ENCODE measurements around the gene AMDHD2.
"Not testable (repeated sequence)": the region's sequence is repeated elsewhere in the genome, so short reads cannot be mapped to it uniquely, and the experiment has no call there.

AMDHD2 gene

GRCh38 chr16:2532494-2533141, 12.4 kb downstream of the AMDHD2 start:
- H3K36me3 ChIP-seq (ENCODE audit: control insufficient read depth in 4 of 4, insufficient read depth in 4 of 4, low read length in 3 of 4) = peaks cover 0 to 27% (median 16%) of the 10 kb centered on the region in 4 experiments
- H3K4me3 ChIP-seq (ENCODE audit: control insufficient read depth in 1 of 7, extremely low read depth in 1 of 7, insufficient read depth in 4 of 7, low read depth in 2 of 7, low read length in 6 of 7) = peak overlapping the region; percentile 50 to 81 (median 73)
- DNase-seq = peak; percentile 45 to 78 (median 68)
- peak overlapping the region in 1 of 2 experiments; percentile 76 for H3K27ac ChIP-seq (ENCODE audit: insufficient read depth in 1 of 2, low read depth in 1 of 2, low read length in 2 of 2, poor library complexity in 1 of 2, severe bottlenecking in 2 of 2)
- H3K27me3 ChIP-seq (replicated peaks in 2 of 5; ENCODE audit: control insufficient read depth in 4 of 5, insufficient read depth in 5 of 5, low read length in 4 of 5) = no peaks in the 10 kb centered on the region
- POLR2A ChIA-PET = interaction anchor here (0.5 to 2.8 kb wide), 3 partner anchors 13 to 1778 kb away, joined by 3 to 24 read pairs (median 4); partner anchors contain the start of gene AMDHD2
- H3K4me1 ChIP-seq (ENCODE audit: control extremely low read depth in 1 of 4, control insufficient read depth in 4 of 4, insufficient read depth in 4 of 4, low read length in 3 of 4) = peaks cover 0 to 25% (median 20%) of the 10 kb centered on the region in 4 experiments
- CTCF ChIA-PET = interaction anchor here (0.6 to 1.5 kb wide), 4 partner anchors 17 to 31 kb away, joined by 3 read pairs; no protein-coding TSS in a partner anchor
- WGBS (ENCODE audit: insufficient coverage) = 6% methylated on average over 26 of the region's 37 CpGs
- H3K9me3 ChIP-seq (ENCODE audit: control extremely low read depth in 1 of 5, control insufficient read depth in 4 of 5, insufficient read depth in 2 of 5, low read depth in 1 of 5, low read length in 4 of 5) = no peaks in the 10 kb centered on the region

DNA sequence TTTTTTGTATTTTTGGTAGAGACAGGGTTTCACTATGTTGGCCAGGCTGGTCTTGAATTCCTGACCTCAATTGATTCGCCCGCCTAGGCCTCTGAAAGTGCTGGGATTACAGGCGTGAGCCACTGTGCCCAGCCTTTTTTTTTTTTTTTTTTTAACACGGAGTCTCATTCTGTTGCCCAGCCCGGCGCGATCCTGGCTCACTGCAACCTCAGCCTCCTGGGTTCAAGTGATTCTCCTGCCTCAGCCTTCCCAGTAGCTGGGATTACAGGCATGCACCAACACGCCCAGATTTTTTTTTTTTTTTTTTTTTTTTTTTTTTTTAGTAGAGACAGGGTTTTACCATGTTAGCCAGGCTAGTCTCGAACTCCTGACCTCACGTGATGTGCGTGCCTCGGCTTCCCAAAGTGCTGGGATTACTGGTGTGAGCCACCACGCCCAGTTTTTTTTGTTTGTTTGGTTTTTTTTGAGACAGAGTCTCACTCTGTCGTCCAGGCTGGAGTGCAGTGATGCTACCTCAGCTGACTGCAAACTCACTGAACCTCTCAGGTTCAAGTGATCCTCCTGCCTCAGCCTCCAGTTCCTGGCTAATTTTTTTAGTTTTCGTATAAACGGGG, 13.1 kb downstream of the AMDHD2 start:
- 93% methylated on average over 4 of the region's 16 CpGs for WGBS (ENCODE audit: insufficient coverage)
- H3K9me3 ChIP-seq (ENCODE audit: control extremely low read depth in 1 of 5, control insufficient read depth in 4 of 5, insufficient read depth in 2 of 5, low read depth in 1 of 5, low read length in 4 of 5); DNase-seq; POLR2A ChIA-PET; H3K27ac ChIP-seq (ENCODE audit: insufficient read depth in 1 of 2, low read depth in 1 of 2, low read length in 2 of 2, poor library complexity in 1 of 2, severe bottlenecking in 2 of 2); H3K27me3 ChIP-seq (replicated peaks in 2 of 5; ENCODE audit: control insufficient read depth in 4 of 5, insufficient read depth in 5 of 5, low read length in 4 of 5): not testable (repeated sequence)
- Histone ChIP-seq H3K4me1 (ENCODE audit: control extremely low read depth in 1 of 4, control insufficient read depth in 4 of 4, insufficient read depth in 4 of 4, low read length in 3 of 4) (peaks cover 0 to 25% (median 20%) of the 10 kb centered on the region in 4 experiments), H3K4me3 (ENCODE audit: control insufficient read depth in 1 of 7, extremely low read depth in 1 of 7, insufficient read depth in 4 of 7, low read depth in 2 of 7, low read length in 6 of 7) (peak overlapping the region in 5 of 7 experiments; percentile 65 to 81 (median 78)), H3K36me3 (ENCODE audit: control insufficient read depth in 4 of 4, insufficient read depth in 4 of 4, low read length in 3 of 4) (peaks cover 0 to 20% (median 13%) of the 10 kb centered on the region in 4 experiments)
- CTCF ChIA-PET = interaction anchor here (0.6 to 1.5 kb wide), 3 partner anchors 17 to 32 kb away, joined by 3 read pairs; no protein-coding TSS in a partner anchor

DNA sequence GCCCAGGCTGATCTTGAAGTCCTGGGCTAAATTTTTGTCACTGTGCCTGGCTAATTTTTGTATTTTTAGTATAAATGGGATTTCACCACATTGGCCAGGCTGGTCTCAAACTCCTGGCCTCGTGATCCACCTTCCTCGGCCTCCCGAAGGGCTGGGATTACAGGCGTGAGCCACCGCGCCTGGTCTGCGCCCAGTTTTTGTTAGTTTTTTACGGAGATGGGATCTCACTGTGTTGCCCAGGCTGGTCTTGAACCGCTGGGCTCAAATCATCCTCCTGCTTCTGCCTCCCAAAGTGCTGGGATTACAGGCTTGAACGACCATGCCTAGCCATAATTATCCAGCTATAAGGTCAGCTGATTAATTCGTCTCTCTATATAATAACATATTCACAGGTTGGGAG, 13.7 kb downstream of the AMDHD2 start:
- Histone ChIP-seq H3K9me3 (ENCODE audit: control extremely low read depth in 1 of 5, control insufficient read depth in 4 of 5, insufficient read depth in 2 of 5, low read depth in 1 of 5, low read length in 4 of 5) (no peaks in the 10 kb centered on the region), H3K4me1 (ENCODE audit: control extremely low read depth in 1 of 4, control insufficient read depth in 4 of 4, insufficient read depth in 4 of 4, low read length in 3 of 4) (peaks cover 3 to 30% (median 24%) of the 10 kb centered on the region in 4 experiments), H3K4me3 (ENCODE audit: control insufficient read depth in 1 of 7, extremely low read depth in 1 of 7, insufficient read depth in 4 of 7, low read depth in 2 of 7, low read length in 6 of 7) (no peak overlapping the region), H3K36me3 (ENCODE audit: control insufficient read depth in 4 of 4, insufficient read depth in 4 of 4, low read length in 3 of 4) (peaks cover 0 to 14% (median 8%) of the 10 kb centered on the region in 4 experiments), H3K27ac (ENCODE audit: insufficient read depth in 1 of 2, low read depth in 1 of 2, low read length in 2 of 2, poor library complexity in 1 of 2, severe bottlenecking in 2 of 2) (no peak overlapping the region), H3K27me3 (replicated peaks in 2 of 5; ENCODE audit: control insufficient read depth in 4 of 5, insufficient read depth in 5 of 5, low read length in 4 of 5) (no peaks in the 10 kb centered on the region)
- DNase-seq = no peak
- WGBS (ENCODE audit: insufficient coverage) = 95% methylated on average over 8 of the region's 11 CpGs
- ChIA-PET POLR2A (no interaction called here), CTCF (no interaction called here)

DNA sequence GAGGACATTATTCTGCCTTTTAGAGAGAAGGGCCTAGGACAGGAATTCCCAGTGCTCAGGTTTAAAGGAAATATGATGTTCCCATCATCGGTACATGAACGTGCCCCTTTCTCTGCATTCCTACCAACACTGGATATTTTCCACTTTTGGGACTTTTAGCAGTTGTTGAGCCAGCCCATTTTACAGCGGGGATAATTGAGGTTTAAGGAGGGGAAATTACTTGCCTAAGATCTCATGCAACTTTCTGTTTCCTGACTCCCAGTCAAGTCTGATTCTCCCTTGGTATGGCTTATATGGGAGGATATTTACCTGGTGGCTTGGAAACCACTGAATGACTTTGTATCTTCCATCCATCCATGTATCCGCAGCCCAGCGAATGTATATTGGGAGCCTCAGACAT, 14.2 kb downstream of the AMDHD2 start:
- CTCF ChIA-PET; H3K27me3 ChIP-seq (replicated peaks in 2 of 5; ENCODE audit: control insufficient read depth in 4 of 5, insufficient read depth in 5 of 5, low read length in 4 of 5); POLR2A ChIA-PET; H3K27ac ChIP-seq (ENCODE audit: insufficient read depth in 1 of 2, low read depth in 1 of 2, low read length in 2 of 2, poor library complexity in 1 of 2, severe bottlenecking in 2 of 2); DNase-seq; H3K4me3 ChIP-seq (ENCODE audit: control insufficient read depth in 1 of 7, extremely low read depth in 1 of 7, insufficient read depth in 4 of 7, low read depth in 2 of 7, low read length in 6 of 7); H3K36me3 ChIP-seq (ENCODE audit: control insufficient read depth in 4 of 4, insufficient read depth in 4 of 4, low read length in 3 of 4); H3K9me3 ChIP-seq (ENCODE audit: control extremely low read depth in 1 of 5, control insufficient read depth in 4 of 5, insufficient read depth in 2 of 5, low read depth in 1 of 5, low read length in 4 of 5): not testable (repeated sequence)
- H3K4me1 ChIP-seq (ENCODE audit: control extremely low read depth in 1 of 4, control insufficient read depth in 4 of 4, insufficient read depth in 4 of 4, low read length in 3 of 4) = peaks cover 3 to 34% (median 28%) of the 10 kb centered on the region in 4 experiments
- 100% methylated on average over 3 of the region's 5 CpGs for WGBS (ENCODE audit: insufficient coverage)

DNA sequence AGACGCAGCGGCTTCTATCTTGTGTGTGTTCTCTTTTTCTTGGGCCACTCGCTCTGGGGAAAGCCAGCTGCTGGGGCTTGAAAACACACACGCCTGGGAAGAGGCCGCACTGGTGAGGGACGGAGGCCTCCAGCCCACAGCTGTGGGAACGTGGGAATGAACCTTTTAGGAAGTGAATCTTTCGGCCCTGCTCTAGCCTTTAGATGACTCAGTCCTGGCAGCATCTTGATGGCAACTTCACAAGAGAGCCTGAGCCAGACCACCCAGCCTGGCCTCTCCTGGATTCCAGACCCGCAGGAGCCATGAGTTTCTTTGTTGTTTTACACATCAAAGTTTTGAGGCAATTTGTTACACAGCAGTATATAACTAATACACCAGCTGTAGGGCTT, 15.4 kb downstream of the AMDHD2 start:
- CTCF ChIA-PET = no interaction called here
- no peak for DNase-seq
- POLR2A ChIA-PET = no interaction called here

DNA sequence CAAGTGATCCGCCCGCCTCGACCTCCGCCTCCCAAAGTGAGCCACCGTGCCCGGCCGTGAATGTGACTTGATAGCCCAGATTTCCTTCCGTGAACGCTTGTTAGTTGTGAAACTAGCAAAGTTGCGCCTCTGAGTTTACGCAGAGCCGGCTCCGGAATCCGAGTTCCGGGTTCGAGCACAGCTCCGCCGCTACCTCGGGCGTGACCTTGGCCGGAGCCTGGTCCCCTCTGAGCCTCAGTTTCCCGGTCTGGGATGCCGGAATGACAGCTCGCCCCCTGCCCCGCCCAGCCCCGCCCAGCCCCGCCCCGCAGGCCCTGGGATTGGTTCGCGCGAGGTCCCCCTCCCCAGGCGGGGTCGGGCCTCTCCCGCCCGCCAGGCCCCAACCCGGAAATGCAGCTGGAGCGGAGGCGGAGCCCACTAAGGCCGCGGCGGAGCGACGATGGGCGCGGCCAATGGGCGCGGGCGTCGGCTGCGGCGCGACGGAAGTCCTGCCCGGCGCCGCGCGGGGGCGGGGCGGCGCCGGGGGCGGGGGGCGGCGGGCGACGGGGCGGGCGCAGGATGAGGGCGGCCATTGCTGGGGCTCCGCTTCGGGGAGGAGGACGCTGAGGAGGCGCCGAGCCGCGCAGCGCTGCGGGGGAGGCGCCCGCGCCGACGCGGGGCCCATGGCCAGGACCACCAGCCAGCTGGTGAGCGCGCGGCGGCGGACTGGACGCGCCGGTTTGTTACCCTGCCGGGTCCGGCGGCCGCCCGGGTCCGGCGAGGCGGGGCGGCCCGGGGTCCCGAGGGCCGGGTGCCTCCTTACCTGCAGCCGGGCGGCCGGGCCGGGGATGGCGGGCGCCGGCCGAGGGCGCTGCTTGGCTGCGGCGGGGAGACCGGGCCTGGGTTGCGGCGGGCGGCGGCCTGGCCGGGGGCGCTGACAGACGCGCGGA, 17.5 kb downstream of the AMDHD2 start, which contains the start of gene PDPK1:
TSS of gene PDPK1 (plus strand) at position 571 of the 929 bp plus-strand sequence. CDS start at position 663, 92 bp downstream.
- ChIA-PET POLR2A (interaction anchor here (1.5 kb wide), 1 partner anchor 17 kb away, joined by 4 read pairs; the partner anchor contains the start of gene AMDHD2), CTCF (interaction anchor here (0.8 kb wide), 1 partner anchor 343 kb away, joined by 3 read pairs; no protein-coding TSS in a partner anchor)
- H3K4me3 ChIP-seq (ENCODE audit: control insufficient read depth in 1 of 7, extremely low read depth in 1 of 7, insufficient read depth in 4 of 7, low read depth in 2 of 7, low read length in 6 of 7) = peak within 1 kb of the TSS; percentile 57 to 87 (median 76)
- WGBS (ENCODE audit: insufficient coverage) = under 1% methylated on average over 84 of the region's 126 CpGs
- H3K27me3 ChIP-seq (replicated peaks in 2 of 5; ENCODE audit: control insufficient read depth in 4 of 5, insufficient read depth in 5 of 5, low read length in 4 of 5) = no peaks in the 10 kb centered on the region
- H3K27ac ChIP-seq (ENCODE audit: insufficient read depth in 1 of 2, low read depth in 1 of 2, low read length in 2 of 2, poor library complexity in 1 of 2, severe bottlenecking in 2 of 2) = peak within 1 kb of the TSS in 1 of 2 experiments; percentile 66
- peak; percentile 94 to 97 (median 97) for DNase-seq
- peaks cover 6 to 40% (median 30%) of the 10 kb centered on the region in 4 experiments for H3K4me1 ChIP-seq (ENCODE audit: control extremely low read depth in 1 of 4, control insufficient read depth in 4 of 4, insufficient read depth in 4 of 4, low read length in 3 of 4)
- peaks cover 0 to 2% (median 0%) of the 10 kb centered on the region in 4 experiments for H3K36me3 ChIP-seq (ENCODE audit: control insufficient read depth in 4 of 4, insufficient read depth in 4 of 4, low read length in 3 of 4)
- H3K9me3 ChIP-seq (ENCODE audit: control extremely low read depth in 1 of 5, control insufficient read depth in 4 of 5, insufficient read depth in 2 of 5, low read depth in 1 of 5, low read length in 4 of 5) = no peaks in the 10 kb centered on the region

More for the DNA sequence above, 15.4 kb downstream of the AMDHD2 start:
- Histone ChIP-seq H3K9me3 (ENCODE audit: control extremely low read depth in 1 of 5, control insufficient read depth in 4 of 5, insufficient read depth in 2 of 5, low read depth in 1 of 5, low read length in 4 of 5) (no peaks in the 10 kb centered on the region), H3K36me3 (ENCODE audit: control insufficient read depth in 4 of 4, insufficient read depth in 4 of 4, low read length in 3 of 4) (peaks cover 0 to 2% (median 0%) of the 10 kb centered on the region in 4 experiments), H3K4me1 (ENCODE audit: control extremely low read depth in 1 of 4, control insufficient read depth in 4 of 4, insufficient read depth in 4 of 4, low read length in 3 of 4) (peaks cover 6 to 46% (median 35%) of the 10 kb centered on the region in 4 experiments), H3K27ac (ENCODE audit: insufficient read depth in 1 of 2, low read depth in 1 of 2, low read length in 2 of 2, poor library complexity in 1 of 2, severe bottlenecking in 2 of 2) (no peak overlapping the region), H3K4me3 (ENCODE audit: control insufficient read depth in 1 of 7, extremely low read depth in 1 of 7, insufficient read depth in 4 of 7, low read depth in 2 of 7, low read length in 6 of 7) (no peak overlapping the region), H3K27me3 (replicated peaks in 2 of 5; ENCODE audit: control insufficient read depth in 4 of 5, insufficient read depth in 5 of 5, low read length in 4 of 5) (no peaks in the 10 kb centered on the region)
- 96% methylated on average over 8 of the region's 9 CpGs for WGBS (ENCODE audit: insufficient coverage)
